GM18861 (cell line): ENCODE measurements around the gene ZNF432.

Source experiments
- ATAC-seq: cut with Tn5 transposase; IDR thresholded peaks from one replicate; pipeline ENCODE4 v1.9.1; 2021; ENCODE audit not compliant: unreplicated experiment

Gene ZNF432

DNA sequence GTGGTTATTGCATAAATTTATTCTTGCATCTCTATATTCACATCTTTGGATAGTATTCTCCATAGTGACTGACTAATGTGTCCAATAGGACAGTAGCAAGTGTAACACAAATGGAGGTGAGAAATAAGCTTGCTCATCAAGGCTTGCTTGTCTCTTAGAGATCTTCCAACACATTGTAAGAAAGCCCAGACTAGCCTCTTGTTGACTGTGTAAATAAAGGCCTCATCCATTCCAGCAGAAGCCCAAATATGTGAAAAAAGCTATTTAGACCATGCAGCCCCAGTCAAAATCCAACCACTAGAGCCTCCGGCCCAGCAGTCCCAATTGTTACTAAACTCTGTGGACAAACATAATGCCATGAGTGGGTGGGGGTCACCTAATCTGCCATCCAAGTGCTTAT is 38.0 kb downstream of the ZNF432 start:
- no peak for ATAC-seq

GRCh38 chr19:52007806-52008557 is 40.7 kb downstream of the ZNF432 start, which contains the start of gene ZNF615:
Gene ZNF615 (minus strand): TSS chr19:52008211. CDS start chr19:52003711, 4,500 bp downstream.
- peak; percentile 67 for ATAC-seq

DNA sequence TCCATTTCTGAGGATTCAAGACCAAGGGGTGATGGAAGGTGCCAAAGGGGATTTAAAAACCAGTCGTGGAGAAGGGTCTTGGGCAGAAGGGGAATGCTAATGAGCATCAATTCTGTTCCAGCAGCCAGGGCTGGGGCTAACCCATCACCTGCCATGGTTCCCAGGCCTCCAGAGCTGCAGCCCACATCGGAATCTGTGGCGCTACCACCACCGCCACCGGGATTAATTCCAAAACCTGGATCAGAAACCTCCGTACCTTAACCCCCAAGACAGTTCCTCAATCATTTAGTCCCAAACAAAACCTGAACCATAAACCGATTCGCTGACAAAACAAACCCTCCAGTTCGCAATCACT is 41.2 kb downstream of the ZNF432 start:
- ATAC-seq, result no peak

GRCh38 chr19:51994048-51994644 is 54.5 kb downstream of the ZNF432 start:
- ATAC-seq, result no peak

DNA sequence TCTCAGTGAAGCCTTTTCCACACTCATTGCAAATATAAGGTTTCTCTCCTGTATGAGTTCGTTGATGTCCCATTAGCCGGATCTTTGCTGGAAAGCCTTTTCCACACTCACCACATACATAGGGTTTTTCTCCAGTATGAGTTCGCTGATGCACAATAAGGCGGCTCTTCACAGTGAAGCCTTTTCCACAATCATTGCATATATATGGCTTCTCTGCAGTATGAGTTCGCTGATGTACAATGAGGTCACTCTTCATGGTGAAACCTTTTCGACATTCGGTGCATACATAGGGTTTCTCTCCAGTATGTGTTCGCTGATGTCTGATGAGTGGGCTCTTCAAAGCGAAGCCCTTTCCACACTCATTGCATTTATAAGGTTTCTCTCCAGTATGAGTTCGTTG is 55.2 kb downstream of the ZNF432 start:
- no peak for ATAC-seq

- ATAC-seq, result peak; percentile 91
These were observed 62.0 kb downstream of the ZNF432 start, which contains the start of gene ZNF350 for GRCh38 chr19:51986309-51987291. Gene ZNF350 (minus strand): TSS chr19:51986840. CDS start chr19:51974360, 12,480 bp downstream.

GRCh38 chr19:51983361-51983760 is 65.3 kb downstream of the ZNF432 start:
- no peak for ATAC-seq
